AG10803 (cell line): Measurements from ENCODE around the gene RPL3.

ENCODE experiments used
- DNase-seq: peaks from one replicate; pipeline ENCODE4 v3.0.0; 2010; ENCODE audit warnings: low read depth
- H3K4me3 ChIP-seq: 2 replicates; pipeline ENCODE4 v1.5.1; 2011; ENCODE audit warnings: mild to moderate bottlenecking, low read length, control low read depth
- TF ChIP-seq, protein P1 (sequence below): conservative IDR thresholded peaks from 2 replicates; pipeline ENCODE4 v1.5.1; 2011; ENCODE audit warnings: mild to moderate bottlenecking, low read length, control low read depth, inconsistent platforms

The RPL3 gene

GRCh38 chr22:39277142-39277607, 42.2 kb downstream of the RPL3 start:
- no peak overlapping the region for H3K4me3 ChIP-seq
- TF ChIP-seq, protein P1, sequence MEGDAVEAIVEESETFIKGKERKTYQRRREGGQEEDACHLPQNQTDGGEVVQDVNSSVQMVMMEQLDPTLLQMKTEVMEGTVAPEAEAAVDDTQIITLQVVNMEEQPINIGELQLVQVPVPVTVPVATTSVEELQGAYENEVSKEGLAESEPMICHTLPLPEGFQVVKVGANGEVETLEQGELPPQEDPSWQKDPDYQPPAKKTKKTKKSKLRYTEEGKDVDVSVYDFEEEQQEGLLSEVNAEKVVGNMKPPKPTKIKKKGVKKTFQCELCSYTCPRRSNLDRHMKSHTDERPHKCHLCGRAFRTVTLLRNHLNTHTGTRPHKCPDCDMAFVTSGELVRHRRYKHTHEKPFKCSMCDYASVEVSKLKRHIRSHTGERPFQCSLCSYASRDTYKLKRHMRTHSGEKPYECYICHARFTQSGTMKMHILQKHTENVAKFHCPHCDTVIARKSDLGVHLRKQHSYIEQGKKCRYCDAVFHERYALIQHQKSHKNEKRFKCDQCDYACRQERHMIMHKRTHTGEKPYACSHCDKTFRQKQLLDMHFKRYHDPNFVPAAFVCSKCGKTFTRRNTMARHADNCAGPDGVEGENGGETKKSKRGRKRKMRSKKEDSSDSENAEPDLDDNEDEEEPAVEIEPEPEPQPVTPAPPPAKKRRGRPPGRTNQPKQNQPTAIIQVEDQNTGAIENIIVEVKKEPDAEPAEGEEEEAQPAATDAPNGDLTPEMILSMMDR, result no peak
- peak; percentile 69 for DNase-seq

- TF ChIP-seq, protein P1, result no peak
- H3K4me3 ChIP-seq, result no peak overlapping the region
- no peak for DNase-seq
Observed at GRCh38 chr22:39276440-39277141, 42.8 kb downstream of the RPL3 start.

DNA sequence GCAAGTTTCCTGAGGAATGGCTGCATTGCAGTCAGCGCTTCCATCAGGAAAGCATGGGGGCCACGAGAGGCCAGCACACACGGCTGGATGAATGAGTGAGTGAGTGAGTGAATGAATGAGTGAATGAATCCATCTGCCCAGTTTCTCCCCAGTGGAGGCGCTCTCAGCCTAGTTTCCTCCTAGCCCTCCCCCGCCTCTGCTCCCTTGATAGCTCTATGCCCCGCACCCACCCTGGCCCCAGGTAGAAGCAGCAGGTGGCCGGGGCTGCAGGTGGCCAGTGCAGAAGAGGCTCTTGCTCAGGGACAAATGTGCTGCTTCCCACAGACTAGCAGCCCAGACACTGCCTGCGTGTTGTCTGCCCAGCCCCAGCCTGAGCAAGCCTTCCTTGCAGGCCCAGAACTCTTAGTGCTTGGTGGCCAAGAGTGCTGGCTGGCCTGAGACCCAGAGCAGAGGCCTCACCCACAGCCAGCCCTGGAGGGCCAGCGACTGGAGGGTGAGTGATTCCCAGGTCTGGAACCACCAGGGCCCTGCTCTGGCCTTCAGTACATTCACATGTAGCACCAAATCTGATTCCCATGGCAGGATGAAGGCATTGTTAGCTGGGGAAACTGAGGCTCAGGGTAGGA, 43.5 kb downstream of the RPL3 start:
- H3K4me3 ChIP-seq, result no peak overlapping the region
- DNase-seq, result no peak
- TF ChIP-seq, protein P1, result no peak

- TF ChIP-seq, protein P1, result no peak
- H3K4me3 ChIP-seq, result no peak overlapping the region
- DNase-seq, result no peak
Observed at GRCh38 chr22:39273950-39274887, 45.2 kb downstream of the RPL3 start.

GRCh38 chr22:39270792-39271191, 48.6 kb downstream of the RPL3 start:
- H3K4me3 ChIP-seq, result no peak overlapping the region
- DNase-seq, result no peak
- TF ChIP-seq, protein P1, result no peak

DNA sequence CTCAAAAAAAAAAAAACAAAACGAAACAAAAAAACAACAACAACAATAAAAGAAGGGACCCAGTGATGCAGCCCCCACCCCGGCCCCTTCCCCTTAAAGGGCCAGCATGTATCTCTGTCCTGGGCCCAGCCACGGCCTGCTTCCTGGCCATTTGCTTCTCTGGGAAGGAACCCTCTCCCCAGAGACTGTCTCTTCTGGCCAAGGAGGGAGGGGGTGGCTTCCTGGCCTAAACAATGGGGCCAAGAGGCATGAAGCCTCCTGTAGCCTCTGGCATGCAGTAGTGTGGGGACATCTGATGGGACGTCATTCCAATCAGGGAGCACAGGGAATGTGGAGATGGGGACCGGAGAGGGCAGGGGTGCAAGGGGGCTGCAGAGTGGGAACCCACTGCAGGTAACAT, 49.1 kb downstream of the RPL3 start:
- TF ChIP-seq, protein P1, result no peak
- H3K4me3 ChIP-seq, result no peak overlapping the region
- no peak for DNase-seq
